Activated CD8-positive, alpha-beta T cell treated with anti-CD3 and anti-CD28 coated beads, Interleukin-2, amount 10 ng/mL, durations not matched to agents 7 days and 5 days (primary cell): ENCODE results near the gene CFAP69. TPM values are rescaled to one million over a fixed set of nuclear protein-coding genes. Genes with fewer than 3 reads are reported as not detected.

ENCODE experiments used
- total RNA-seq, 2 experiments: library from RNA; stranded (reverse); gene quantifications; one replicate each; pipeline ENCODE4 v1.2.3, GENCODE V29; 2021

The CFAP69 gene
- total RNA-seq, 2 experiments from 2014 or later, result 0.65 TPM; not detected in 1

Other genes with a start within 250 kb of the CFAP69 start
- gene STEAP1, start 90.7 kb upstream of the CFAP69 start, total RNA-seq, result not detected
- not detected for gene STEAP2, start 33.4 kb upstream of the CFAP69 start, total RNA-seq
- not detected for gene FAM237B, start 76.1 kb downstream of the CFAP69 start, total RNA-seq
- 10 to 100 TPM; 22.5 to 23.1 TPM for gene GTPBP10, start 101.5 kb downstream of the CFAP69 start, total RNA-seq
- gene CLDN12, start 158.3 kb downstream of the CFAP69 start, total RNA-seq, result 1 to 10 TPM; 1.7 to 2.6 TPM
- not detected for gene PTTG1IP2, start 224.5 kb downstream of the CFAP69 start, total RNA-seq